Subcutaneous abdominal adipose tissue (tissue), 5 donors: ENCODE results near the gene POTEC.
"Not testable (repeated sequence)": the region's sequence is repeated elsewhere in the genome, so short reads cannot be mapped to it uniquely, and the experiment has no call there.

Source experiments
- H3K27ac ChIP-seq: one replicate; pipeline ENCODE4 v1.7.0; 2013; ENCODE audit warnings: low read depth, mild to moderate bottlenecking, inconsistent platforms, low read length, moderate library complexity
- H3K27me3 ChIP-seq, 5 donors: one replicate each; pipeline ENCODE4 v1.7.0; 2013; ENCODE audit warnings: low read length in 5 of 5, inconsistent platforms in 1 of 5; ENCODE audit not compliant: control insufficient read depth in 5 of 5, insufficient read depth in 4 of 5
- H3K36me3 ChIP-seq, 5 donors: one replicate each; pipeline ENCODE4 v1.7.0; 2013; ENCODE audit warnings: low read length in 5 of 5; ENCODE audit not compliant: control insufficient read depth in 5 of 5, insufficient read depth in 5 of 5
- H3K4me1 ChIP-seq, 5 donors: one replicate each; pipeline ENCODE4 v1.7.0; 2013; ENCODE audit warnings: low read length in 5 of 5, mild to moderate bottlenecking in 3 of 5, moderate library complexity in 1 of 5; ENCODE audit not compliant: control insufficient read depth in 5 of 5, insufficient read depth in 5 of 5
- H3K4me3 ChIP-seq, 5 donors: one replicate each; pipeline ENCODE4 v1.7.0; 2013; ENCODE audit warnings: low read length in 5 of 5, low read depth in 1 of 5
- H3K9ac ChIP-seq, 5 donors: one replicate each; pipeline ENCODE4 v1.7.0; 2013; ENCODE audit warnings: low read length in 5 of 5, mild to moderate bottlenecking in 4 of 5, moderate library complexity in 3 of 5
- H3K9me3 ChIP-seq, 5 donors: one replicate each; pipeline ENCODE4 v1.7.0; 2013; ENCODE audit warnings: low read length in 5 of 5; ENCODE audit not compliant: control insufficient read depth in 5 of 5
- donor health status: healthy.
- donor health status: healthy.
- donor health status: healthy.
- donor health status: healthy.
- donor health status: healthy.

Gene POTEC

GRCh38 chr18:14543446-14543964 lies at the start of gene POTEC:
Gene POTEC (minus strand): TSS chr18:14543600. CDS start chr18:14543146, 454 bp downstream.
- not testable (repeated sequence) for H3K9ac ChIP-seq, H3K27ac ChIP-seq

GRCh38 chr18:14577971-14578370 lies 34.6 kb upstream of the POTEC start:
- Histone ChIP-seq H3K9me3 (peaks cover 0 to 2% (median 0%) of the 10 kb centered on the region in 5 donors), H3K4me1 (no peaks in the 10 kb centered on the region), H3K9ac (no peak overlapping the region), H3K4me3 (no peak overlapping the region), H3K36me3 (no peaks in the 10 kb centered on the region), H3K27ac (no peak overlapping the region), H3K27me3 (no peaks in the 10 kb centered on the region)

More at GRCh38 chr18:14543446-14543964, at the start of gene POTEC:
- not testable (repeated sequence) for H3K4me1 ChIP-seq, H3K4me3 ChIP-seq, H3K9me3 ChIP-seq, H3K36me3 ChIP-seq, H3K27me3 ChIP-seq

- not testable (repeated sequence) for H3K27me3 ChIP-seq
These were observed 16.1 kb upstream of the POTEC start for GRCh38 chr18:14559502-14559901.

DNA sequence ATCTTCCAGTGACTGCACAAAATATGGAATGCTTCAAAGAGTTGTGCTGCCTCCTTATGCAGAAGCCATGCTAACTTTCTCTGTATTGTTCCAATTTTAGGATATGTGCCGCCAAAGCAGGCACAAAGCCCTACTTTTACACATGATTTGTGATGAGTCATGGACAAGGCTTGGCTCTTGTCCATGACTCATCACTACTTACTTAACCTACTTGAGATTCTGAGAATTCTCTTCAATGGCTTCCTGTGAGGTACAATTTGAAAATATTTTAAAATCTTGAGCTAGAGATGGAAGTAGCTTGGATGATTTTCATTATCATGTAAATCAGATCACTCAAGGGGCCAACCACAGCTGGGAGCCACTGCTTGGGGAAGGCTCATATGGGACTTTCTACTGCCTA lies 11.7 kb downstream of the POTEC start:
- H3K27ac ChIP-seq, H3K36me3 ChIP-seq, H3K9me3 ChIP-seq, H3K4me3 ChIP-seq, H3K4me1 ChIP-seq, H3K27me3 ChIP-seq, H3K9ac ChIP-seq: not testable (repeated sequence)

More at GRCh38 chr18:14559502-14559901, 16.1 kb upstream of the POTEC start:
- H3K9ac ChIP-seq, H3K4me1 ChIP-seq, H3K36me3 ChIP-seq, H3K27ac ChIP-seq, H3K4me3 ChIP-seq, H3K9me3 ChIP-seq: not testable (repeated sequence)

- not testable (repeated sequence) for H3K27me3 ChIP-seq, H3K4me3 ChIP-seq, H3K9ac ChIP-seq, H3K27ac ChIP-seq, H3K9me3 ChIP-seq, H3K36me3 ChIP-seq, H3K4me1 ChIP-seq
These were observed 32.7 kb downstream of the POTEC start for GRCh38 chr18:14510707-14511106.

- H3K9ac ChIP-seq, H3K9me3 ChIP-seq, H3K4me3 ChIP-seq, H3K4me1 ChIP-seq, H3K27me3 ChIP-seq, H3K36me3 ChIP-seq, H3K27ac ChIP-seq: not testable (repeated sequence)
These were observed 39.7 kb downstream of the POTEC start for GRCh38 chr18:14503691-14504090.

DNA sequence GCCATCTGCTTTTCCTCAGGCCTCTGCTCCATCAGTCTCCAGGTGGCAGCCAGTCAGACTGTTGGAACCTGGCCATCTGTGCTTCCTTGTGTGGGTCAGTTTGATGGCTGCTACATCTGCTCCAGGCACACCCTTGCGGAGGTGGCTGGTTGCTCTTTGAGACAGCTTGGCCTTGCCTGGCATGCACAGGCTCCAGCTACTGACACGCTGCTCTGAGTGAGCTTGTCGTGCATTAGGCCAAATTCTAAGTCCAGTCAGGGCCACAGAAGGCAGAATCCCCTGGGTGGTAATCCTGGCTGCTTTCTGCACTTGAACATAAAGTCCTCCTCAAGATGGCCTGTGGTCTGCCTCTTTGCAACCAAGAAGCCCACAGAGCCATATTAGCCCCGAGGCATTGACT lies 41.5 kb downstream of the POTEC start:
- not testable (repeated sequence) for H3K36me3 ChIP-seq, H3K4me3 ChIP-seq, H3K4me1 ChIP-seq, H3K9me3 ChIP-seq, H3K27me3 ChIP-seq, H3K27ac ChIP-seq, H3K9ac ChIP-seq

DNA sequence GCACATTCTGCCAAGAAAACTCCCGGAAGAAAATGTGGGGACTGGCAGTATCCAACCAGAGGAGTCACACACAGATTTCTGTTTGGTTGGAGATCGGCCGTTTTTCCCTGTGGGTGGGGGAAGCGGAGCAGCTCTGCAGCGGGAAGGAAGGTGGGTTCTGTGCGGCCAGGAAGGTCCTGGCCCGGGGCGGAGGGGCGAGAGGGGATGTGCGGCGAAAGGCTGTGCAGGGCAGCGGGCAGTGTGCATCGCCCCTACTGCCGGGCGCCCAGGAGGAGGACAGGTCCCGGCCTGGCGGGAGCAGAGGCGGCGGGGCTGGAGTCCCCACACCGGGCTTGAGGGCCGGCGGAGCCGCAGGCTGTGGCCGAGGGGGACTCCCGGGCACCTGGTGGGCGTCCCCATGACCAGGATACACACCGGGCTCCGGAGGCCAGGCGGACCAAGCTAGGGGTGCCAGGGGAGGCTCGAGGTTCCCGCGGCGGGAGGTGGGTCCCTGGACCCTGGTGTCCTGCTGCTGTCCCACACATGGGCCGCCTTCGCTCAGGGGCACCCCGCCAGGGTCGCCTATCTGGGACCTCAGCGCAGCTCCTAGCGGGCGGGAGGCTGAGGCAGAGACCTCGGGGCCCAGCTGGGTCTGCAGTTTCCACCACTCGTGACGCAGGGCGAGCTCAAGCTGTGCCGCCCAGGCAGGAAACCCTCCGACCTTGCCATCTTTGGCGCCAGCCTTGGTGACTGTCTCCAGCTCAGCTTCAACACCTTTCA lies 54.0 kb downstream of the POTEC start:
- H3K27me3 ChIP-seq, H3K4me3 ChIP-seq, H3K4me1 ChIP-seq, H3K9ac ChIP-seq, H3K9me3 ChIP-seq, H3K36me3 ChIP-seq, H3K27ac ChIP-seq: not testable (repeated sequence)

DNA sequence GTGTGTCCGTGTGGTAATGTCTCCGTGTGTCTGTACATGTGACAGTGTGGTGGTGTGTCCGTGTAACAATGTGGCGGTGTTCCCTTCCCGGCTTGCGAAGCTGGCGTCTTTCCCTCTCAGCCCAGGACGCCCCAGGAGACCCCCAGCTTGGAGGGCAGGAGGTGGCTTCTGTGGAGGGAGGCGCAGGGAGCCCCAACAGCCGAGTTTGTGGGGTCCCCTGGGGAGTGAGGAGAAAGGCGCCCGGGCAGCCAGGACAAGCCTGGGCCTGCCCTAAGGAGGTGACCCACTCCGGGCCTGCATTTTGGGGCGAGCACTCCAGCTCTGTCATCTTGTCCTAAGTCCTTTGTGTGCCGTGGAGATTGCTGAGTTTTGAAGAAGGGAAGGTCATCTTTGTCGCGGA lies 54.6 kb downstream of the POTEC start:
- H3K9ac ChIP-seq, H3K27me3 ChIP-seq, H3K4me1 ChIP-seq, H3K36me3 ChIP-seq, H3K4me3 ChIP-seq, H3K27ac ChIP-seq, H3K9me3 ChIP-seq: not testable (repeated sequence)

DNA sequence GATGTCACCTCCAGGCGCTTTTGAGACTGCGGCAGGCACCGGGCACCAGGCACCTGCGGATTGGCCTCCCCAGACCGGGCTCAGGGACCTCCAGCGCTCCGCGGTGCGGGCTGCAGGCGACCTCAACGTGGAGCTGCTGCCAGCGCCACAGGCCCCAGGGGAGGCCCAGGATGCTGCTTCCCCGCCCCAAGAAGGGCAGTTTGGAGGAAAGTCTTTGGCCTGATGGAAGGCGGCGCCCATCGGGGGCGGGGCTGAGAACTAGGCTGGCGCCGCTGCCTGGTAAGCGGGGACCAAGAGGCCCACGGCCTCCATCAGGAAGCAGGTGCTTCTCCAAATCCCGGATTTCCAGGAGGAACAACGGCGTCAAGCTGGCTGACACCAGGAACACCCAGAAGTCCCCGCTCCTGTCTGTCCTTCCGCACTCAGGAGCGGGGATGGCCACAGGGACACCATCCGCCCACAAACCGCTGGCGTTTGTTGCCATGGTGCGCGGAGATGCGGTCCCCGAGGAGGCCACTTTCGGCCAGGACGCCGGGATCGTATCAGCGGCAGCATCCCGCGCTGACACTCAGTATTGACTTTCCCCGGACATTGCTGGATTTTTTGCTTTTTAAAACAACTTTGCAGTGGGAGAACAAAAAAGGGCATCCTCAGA lies 56.3 kb downstream of the POTEC start:
- H3K9ac ChIP-seq: not testable (repeated sequence)

More for the DNA sequence above, 56.3 kb downstream of the POTEC start:
- H3K27ac ChIP-seq, H3K4me3 ChIP-seq, H3K27me3 ChIP-seq, H3K36me3 ChIP-seq, H3K9me3 ChIP-seq, H3K4me1 ChIP-seq: not testable (repeated sequence)
